Peyer's patch (tissue), 4 donors: Measurements from ENCODE around the gene ZFAND5.

Experiments used
- CTCF ChIP-seq, 6 experiments: fragments of 450-650 bp in 4 of 6; fragments of 200-600 bp in 2 of 6; sonication (generic) in 1 of 6; IDR thresholded peaks; one replicate each; pipeline ENCODE4 v1.5.1; 2017 to 2019; ENCODE audit warnings: antibody characterized with exemption in 6 of 6, mild to moderate bottlenecking in 3 of 6, moderate library complexity in 1 of 6
- POLR2A ChIP-seq, 2 donors: fragments of 450-650 bp; IDR thresholded peaks; one replicate each; pipeline ENCODE4 v1.5.1; 2017; ENCODE audit warnings: antibody characterized with exemption in 2 of 2, mild to moderate bottlenecking in 2 of 2, moderate library complexity in 2 of 2

GRCh38 chr9:72309364-72310133 lies 55.5 kb downstream of the ZFAND5 start:
- TF ChIP-seq CTCF (IDR thresholded peaks at IDR 0.05) (no peak), POLR2A (IDR thresholded peaks at IDR 0.05) (no peak)
